NCI-H82 (cell line): ENCODE data around the gene C2orf42.
"Not testable (repeated sequence)": the region's sequence is repeated elsewhere in the genome, so short reads cannot be mapped to it uniquely, and the experiment has no call there.

Source experiments
- DNase-seq: peaks from one replicate; lab custom pipeline; 2025; lab: John Stamatoyannopoulos, UW

C2orf42 gene

DNA sequence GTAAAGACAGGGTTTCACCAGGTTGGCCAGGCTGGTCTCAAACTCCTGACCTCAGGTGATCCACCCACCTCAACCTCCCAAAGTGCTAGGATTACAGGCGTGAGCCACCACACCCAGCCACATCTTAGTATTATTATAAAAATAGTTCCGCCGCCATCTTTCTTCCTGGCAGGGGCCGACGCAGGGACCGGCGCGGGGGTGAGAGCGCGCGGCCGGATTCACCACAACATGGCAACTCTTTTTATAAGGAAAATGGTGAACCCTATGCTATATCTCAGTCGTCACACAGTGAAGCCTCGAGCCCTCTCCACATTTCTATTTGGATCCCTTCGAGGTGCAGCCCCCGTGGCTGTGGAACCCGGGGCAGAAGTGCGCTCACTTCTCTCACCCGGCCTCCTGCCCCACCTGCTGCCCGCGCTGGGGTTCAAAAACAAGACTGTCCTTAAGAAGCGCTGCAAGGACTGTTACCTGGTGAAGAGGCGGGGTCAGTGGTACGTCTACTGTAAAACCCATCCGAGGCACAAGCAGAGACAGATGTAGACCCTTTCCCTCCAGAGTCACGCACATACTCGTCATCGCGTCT lies 88.4 kb downstream of the C2orf42 start:
- DNase-seq = not testable (repeated sequence)

DNA sequence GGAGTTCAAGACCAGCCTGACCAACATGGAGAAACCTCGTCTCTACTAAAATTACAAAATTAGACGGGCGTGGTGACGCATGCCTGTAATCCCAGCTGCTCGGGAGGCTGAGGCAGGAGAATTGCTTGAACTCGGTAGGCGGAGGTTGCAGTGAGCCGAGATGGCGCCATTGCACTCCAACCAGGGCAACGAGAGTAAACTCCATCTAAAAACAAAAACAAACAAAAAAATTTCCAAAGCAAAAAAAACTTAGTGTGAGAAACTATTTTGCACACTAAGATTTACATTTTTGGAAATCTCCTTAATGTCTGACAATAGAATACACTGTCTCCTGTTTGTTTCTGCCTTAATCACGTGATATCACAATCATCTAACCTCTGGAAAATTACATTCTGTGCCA lies 89.1 kb downstream of the C2orf42 start:
- DNase-seq = not testable (repeated sequence)

- DNase-seq = no peak
Measured at GRCh38 chr2:70101174-70101573, 89.6 kb downstream of the C2orf42 start.
